ENCODE results near the gene GRID2. TPM values are rescaled to one million over a fixed set of nuclear protein-coding genes. Genes with fewer than 3 reads are reported as not detected.

Gene GRID2
- total and polyA plus RNA-seq, 4 donors = under 0.01 to 0.02 TPM; not detected in 2

DNA sequence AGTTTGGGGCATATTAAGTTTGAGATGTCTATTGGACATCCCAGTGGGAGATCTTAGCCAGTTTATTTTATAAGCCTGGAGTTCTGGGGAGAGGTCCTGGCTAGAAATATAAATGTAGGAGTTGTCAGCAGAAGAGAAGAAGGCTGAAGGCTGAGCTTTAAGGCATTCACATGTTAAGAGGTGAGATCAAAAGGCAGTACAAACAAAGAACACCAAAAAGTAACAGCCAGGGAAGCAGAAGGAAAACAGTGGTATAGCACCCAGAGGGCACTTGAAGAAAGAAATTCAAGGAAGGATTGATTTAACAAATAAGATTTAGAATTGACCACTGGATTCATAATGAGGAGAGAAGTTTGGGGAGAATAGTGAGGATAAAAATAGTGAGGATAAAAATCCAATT, 1383.5 kb downstream of the GRID2 start:
- H3K9me3 ChIP-seq (ENCODE audit: control insufficient read depth in 4 of 4, low read length in 3 of 4) = no peaks in the 10 kb centered on the region
- TF ChIP-seq GABPA (IDR thresholded peaks at IDR 0.05 in 1 of 2, conservative IDR thresholded peaks at IDR 0.05 in 1 of 2) = no peak
- TF ChIP-seq FOXA1 (IDR thresholded peaks at IDR 0.05) = no peak
- no peak for TF ChIP-seq JUND (IDR thresholded peaks at IDR 0.05)
- no peak for TF ChIP-seq REST (IDR thresholded peaks at IDR 0.05)
- TF ChIP-seq SP1 (IDR thresholded peaks at IDR 0.05) = no peak
- DNase-seq (ENCODE audit: low spot score) = no peak

GRCh38 chr4:93688978-93689377, 1385.2 kb downstream of the GRID2 start:
- Histone ChIP-seq H3K4me1 (ENCODE audit: control insufficient read depth in 4 of 4, insufficient read depth in 4 of 4, low read length in 3 of 4) (no peaks in the 10 kb centered on the region), H3K9me3 (ENCODE audit: control insufficient read depth in 4 of 4, low read length in 3 of 4) (no peaks in the 10 kb centered on the region), H3K4me3 (ENCODE audit: low read depth in 1 of 3, low read length in 3 of 3) (no peak overlapping the region), H3K27me3 (ENCODE audit: control insufficient read depth in 4 of 4, insufficient read depth in 4 of 4, low read length in 3 of 4) (peaks cover 0 to 2% (median 0%) of the 10 kb centered on the region in 4 donors), H3K36me3 (ENCODE audit: control insufficient read depth in 4 of 4, insufficient read depth in 3 of 4, low read depth in 1 of 4, low read length in 3 of 4) (no peaks in the 10 kb centered on the region), H3K9ac (ENCODE audit: low read depth in 1 of 2, low read length in 2 of 2) (no peak overlapping the region), H3K27ac (ENCODE audit: low read depth in 1 of 2, low read length in 2 of 2) (no peak overlapping the region)
- 80% methylated on average over 4 of the region's 4 CpGs for WGBS
- TF ChIP-seq JUND (IDR thresholded peaks at IDR 0.05) = no peak
- no peak for DNase-seq (ENCODE audit: low spot score)

More for the DNA sequence above, 1383.5 kb downstream of the GRID2 start:
- no peak overlapping the region for H3K9ac ChIP-seq (ENCODE audit: low read depth in 1 of 2, low read length in 2 of 2)
- H3K27ac ChIP-seq (ENCODE audit: low read depth in 1 of 2, low read length in 2 of 2) = no peak overlapping the region
- H3K4me3 ChIP-seq (ENCODE audit: low read depth in 1 of 3, low read length in 3 of 3) = no peak overlapping the region
- H3K36me3 ChIP-seq (ENCODE audit: control insufficient read depth in 4 of 4, insufficient read depth in 3 of 4, low read depth in 1 of 4, low read length in 3 of 4) = no peaks in the 10 kb centered on the region
- no peaks in the 10 kb centered on the region for H3K4me1 ChIP-seq (ENCODE audit: control insufficient read depth in 4 of 4, insufficient read depth in 4 of 4, low read length in 3 of 4)
- H3K27me3 ChIP-seq (ENCODE audit: control insufficient read depth in 4 of 4, insufficient read depth in 4 of 4, low read length in 3 of 4) = peaks cover 0 to 2% (median 0%) of the 10 kb centered on the region in 4 donors

GRCh38 chr4:93693141-93693540, 1389.4 kb downstream of the GRID2 start:
- Histone ChIP-seq H3K27ac (ENCODE audit: low read depth in 1 of 2, low read length in 2 of 2) (no peak overlapping the region), H3K36me3 (ENCODE audit: control insufficient read depth in 4 of 4, insufficient read depth in 3 of 4, low read depth in 1 of 4, low read length in 3 of 4) (no peaks in the 10 kb centered on the region), H3K4me3 (ENCODE audit: low read depth in 1 of 3, low read length in 3 of 3) (no peak overlapping the region), H3K9ac (ENCODE audit: low read depth in 1 of 2, low read length in 2 of 2) (no peak overlapping the region), H3K27me3 (ENCODE audit: control insufficient read depth in 4 of 4, insufficient read depth in 4 of 4, low read length in 3 of 4) (peaks cover 0 to 3% (median 0%) of the 10 kb centered on the region in 4 donors), H3K4me1 (ENCODE audit: control insufficient read depth in 4 of 4, insufficient read depth in 4 of 4, low read length in 3 of 4) (no peaks in the 10 kb centered on the region), H3K9me3 (ENCODE audit: control insufficient read depth in 4 of 4, low read length in 3 of 4) (peaks cover 0 to 2% (median 0%) of the 10 kb centered on the region in 4 donors)
- TF ChIP-seq HNF4G (IDR thresholded peaks at IDR 0.05) (no peak), MAX (IDR thresholded peaks at IDR 0.05) (no peak)
- WGBS = 71% methylated on average over 3 of the region's 3 CpGs
- DNase-seq (ENCODE audit: low spot score) = no peak

GRCh38 chr4:93698686-93699085, 1394.9 kb downstream of the GRID2 start:
- WGBS = 56% methylated on average over 1 of the region's 1 CpG
- Histone ChIP-seq H3K27me3 (ENCODE audit: control insufficient read depth in 4 of 4, insufficient read depth in 4 of 4, low read length in 3 of 4) (peaks cover 0 to 3% (median 0%) of the 10 kb centered on the region in 4 donors), H3K4me1 (ENCODE audit: control insufficient read depth in 4 of 4, insufficient read depth in 4 of 4, low read length in 3 of 4) (no peaks in the 10 kb centered on the region), H3K36me3 (ENCODE audit: control insufficient read depth in 4 of 4, insufficient read depth in 3 of 4, low read depth in 1 of 4, low read length in 3 of 4) (no peaks in the 10 kb centered on the region), H3K9me3 (ENCODE audit: control insufficient read depth in 4 of 4, low read length in 3 of 4) (peaks cover 0 to 2% (median 0%) of the 10 kb centered on the region in 4 donors), H3K27ac (ENCODE audit: low read depth in 1 of 2, low read length in 2 of 2) (no peak overlapping the region), H3K4me3 (ENCODE audit: low read depth in 1 of 3, low read length in 3 of 3) (no peak overlapping the region), H3K9ac (ENCODE audit: low read depth in 1 of 2, low read length in 2 of 2) (no peak overlapping the region)
- DNase-seq (ENCODE audit: low spot score) = no peak
- TF ChIP-seq EGR1 (IDR thresholded peaks at IDR 0.05; ENCODE audit: low read depth in 2 of 2) (no peak), HNF4G (IDR thresholded peaks at IDR 0.05) (no peak), SP1 (IDR thresholded peaks at IDR 0.05) (no peak), FOXA1 (IDR thresholded peaks at IDR 0.05) (no peak), ZBTB33 (IDR thresholded peaks at IDR 0.05) (no peak), TAF1 (conservative IDR thresholded peaks at IDR 0.05) (no peak), YY1 (IDR thresholded peaks at IDR 0.05) (no peak), REST (IDR thresholded peaks at IDR 0.05) (no peak), GABPA (IDR thresholded peaks at IDR 0.05 in 1 of 2, conservative IDR thresholded peaks at IDR 0.05 in 1 of 2) (no peak), FOXA2 (IDR thresholded peaks at IDR 0.05) (no peak), ATF3 (IDR thresholded peaks at IDR 0.05) (no peak), RAD21 (IDR thresholded peaks at IDR 0.05) (no peak)

All from liver (tissue), 9 donors.